Measurements from ENCODE around the gene FTO.

Gene FTO

DNA sequence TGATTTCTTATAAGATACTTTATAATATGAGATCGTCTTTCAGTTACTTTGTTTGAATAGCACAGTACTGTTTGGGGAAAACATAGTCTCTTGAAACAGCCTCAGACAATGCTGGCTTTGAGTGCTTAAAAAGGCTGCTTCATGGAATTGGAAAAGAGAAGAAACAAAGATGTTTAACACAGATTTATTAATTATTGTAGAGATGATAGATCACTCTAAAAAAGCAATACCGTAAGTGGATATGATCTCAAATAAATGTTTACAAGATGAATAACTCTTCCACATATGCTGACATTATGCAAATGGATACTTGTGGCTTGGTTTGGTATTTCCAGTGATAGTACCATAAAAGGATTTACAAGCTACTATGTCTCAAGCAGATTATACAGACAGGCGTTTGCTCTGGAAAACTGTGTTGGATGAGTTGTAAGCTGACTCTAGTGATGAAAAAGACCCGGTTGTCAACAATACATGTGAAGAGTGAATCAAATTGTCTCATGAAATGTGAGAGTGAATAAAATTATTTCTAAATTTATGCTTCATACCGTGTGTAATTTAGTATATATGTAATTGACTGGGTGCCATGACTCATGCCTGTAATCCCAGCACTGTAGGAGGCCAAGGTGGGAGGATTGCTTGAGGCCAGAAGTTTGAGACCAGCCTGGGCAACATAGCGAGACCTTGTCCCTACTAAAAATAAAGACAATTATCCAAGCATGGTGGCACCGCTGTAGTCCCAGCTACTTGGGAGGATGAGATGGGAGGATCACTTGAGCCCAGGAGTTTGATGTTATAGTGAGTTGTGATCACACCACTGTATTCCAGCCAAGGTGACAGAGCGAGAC is 105.4 kb downstream of the FTO start:
- peaks cover 24% of the 10 kb centered on the region for H3K4me1 Mint-ChIP-seq
- no peak overlapping the region for H3K27ac Mint-ChIP-seq
- H3K4me3 Mint-ChIP-seq: no peak overlapping the region
- no peaks in the 10 kb centered on the region for H3K9me3 Mint-ChIP-seq
- no peak for ATAC-seq
- peaks cover 28% of the 10 kb centered on the region for H3K36me3 Mint-ChIP-seq
- H3K27me3 Mint-ChIP-seq: no peaks in the 10 kb centered on the region

DNA sequence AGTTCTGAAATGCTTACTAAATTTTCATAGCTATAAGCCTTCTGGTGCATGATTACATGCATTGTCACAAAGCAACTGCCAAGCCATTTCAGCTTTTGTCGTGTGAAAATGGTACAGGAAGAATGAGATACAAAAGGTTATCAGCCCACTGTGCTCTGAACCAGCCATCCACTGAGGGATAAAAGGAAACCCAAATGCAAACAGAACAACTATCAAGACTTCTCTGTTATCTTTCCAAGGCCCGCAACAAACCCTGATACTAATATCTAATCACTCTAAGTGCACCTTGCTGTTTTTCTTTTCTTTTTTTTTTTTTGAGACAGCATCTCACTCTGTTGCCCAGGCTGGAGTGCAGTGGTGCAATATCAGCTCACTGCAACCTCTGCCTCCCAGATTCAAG is 109.0 kb downstream of the FTO start:
- no peak overlapping the region for H3K27ac Mint-ChIP-seq
- H3K27me3 Mint-ChIP-seq: no peaks in the 10 kb centered on the region
- no peaks in the 10 kb centered on the region for H3K9me3 Mint-ChIP-seq
- H3K4me3 Mint-ChIP-seq: no peak overlapping the region
- ATAC-seq: no peak
- peaks cover 10% of the 10 kb centered on the region for H3K4me1 Mint-ChIP-seq
- peaks cover 52% of the 10 kb centered on the region for H3K36me3 Mint-ChIP-seq

DNA sequence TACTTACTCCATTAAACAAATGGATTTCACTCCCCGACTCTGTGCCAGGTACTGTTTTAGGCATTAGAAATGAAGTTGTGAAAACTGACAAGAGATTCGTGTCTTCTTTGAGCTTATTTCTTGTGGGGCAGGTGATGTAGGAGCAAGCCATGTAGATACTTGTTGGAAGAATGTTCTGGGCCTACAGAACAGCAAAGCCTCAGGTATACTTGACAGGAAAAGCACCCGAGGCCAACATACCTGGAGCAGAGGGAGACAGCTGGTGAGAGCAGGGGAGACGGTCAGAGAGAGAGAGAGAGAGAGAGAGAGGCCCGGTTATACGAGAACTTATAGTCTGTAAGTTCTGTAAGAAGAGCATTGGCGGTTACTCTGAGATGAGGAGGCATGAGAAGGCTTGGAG is 110.8 kb downstream of the FTO start:
- Mint-ChIP-seq H3K36me3 (peaks cover 52% of the 10 kb centered on the region), H3K9me3 (no peaks in the 10 kb centered on the region), H3K27ac (no peak overlapping the region), H3K4me1 (peaks cover 10% of the 10 kb centered on the region), H3K27me3 (no peaks in the 10 kb centered on the region), H3K4me3 (no peak overlapping the region)
- no peak for ATAC-seq

DNA sequence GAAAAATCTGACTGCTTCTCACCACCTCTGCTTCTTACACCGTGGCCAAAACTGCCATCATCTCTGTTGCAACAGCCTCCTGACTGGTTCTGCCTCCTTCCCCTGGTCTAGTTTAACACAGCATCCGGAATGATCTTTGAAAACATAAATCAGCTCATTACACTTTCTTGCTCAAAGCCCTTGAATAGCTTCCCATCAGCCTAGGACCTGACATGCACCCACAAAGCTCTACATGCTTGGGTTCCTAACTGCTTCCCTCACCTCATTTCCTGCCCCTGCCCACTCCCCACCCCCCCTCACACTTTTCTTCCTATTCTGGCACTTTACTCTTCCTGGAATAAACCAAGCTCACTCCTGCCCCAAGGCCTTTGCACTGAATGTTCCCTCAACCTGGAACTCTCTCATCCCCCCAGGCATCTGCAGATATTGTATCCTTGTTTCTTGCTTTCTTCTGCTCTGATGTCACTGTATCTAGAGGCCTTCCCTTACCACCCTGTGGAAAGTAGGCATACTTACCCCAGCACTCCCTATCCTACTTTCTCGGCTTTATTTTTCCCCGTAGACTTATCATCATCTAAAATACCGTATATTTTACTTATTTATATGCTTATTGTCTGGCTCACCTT is 112.4 kb downstream of the FTO start:
- Mint-ChIP-seq H3K9me3 (no peaks in the 10 kb centered on the region), H3K4me1 (peaks cover 17% of the 10 kb centered on the region), H3K27ac (no peak overlapping the region), H3K4me3 (no peak overlapping the region), H3K27me3 (no peaks in the 10 kb centered on the region), H3K36me3 (peaks cover 44% of the 10 kb centered on the region)
- no peak for ATAC-seq

DNA sequence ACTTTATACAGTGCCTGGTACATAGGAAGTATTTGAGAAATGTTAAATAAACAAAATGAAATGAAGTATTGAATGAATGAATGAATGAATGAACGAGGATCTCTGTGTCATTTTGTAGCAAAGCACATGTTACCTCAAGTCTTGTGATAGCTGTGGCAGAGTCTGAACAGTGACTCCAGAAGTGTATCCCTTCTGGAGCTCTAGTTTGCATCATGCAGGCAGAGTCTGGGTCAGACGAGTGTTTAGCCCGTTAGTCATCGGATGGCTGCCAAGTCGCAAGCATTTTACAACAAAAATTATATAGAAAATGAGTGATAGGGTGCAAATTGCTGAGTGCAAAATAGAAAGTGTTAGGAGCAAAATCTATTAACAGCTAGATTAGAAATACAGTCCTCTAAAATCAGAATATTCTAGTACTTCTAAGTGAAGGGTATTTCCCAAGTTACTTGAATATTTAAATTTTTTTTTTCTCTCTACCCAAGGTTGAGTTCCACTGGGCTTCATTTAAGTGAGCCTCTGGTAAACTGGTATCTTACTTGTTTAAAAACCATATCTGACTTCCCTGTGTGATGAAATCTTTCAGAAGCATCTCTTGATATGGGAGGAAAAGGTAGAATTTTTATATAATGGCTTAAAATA is 113.3 kb downstream of the FTO start:
- Mint-ChIP-seq H3K4me3 (no peak overlapping the region), H3K36me3 (peaks cover 35% of the 10 kb centered on the region), H3K9me3 (no peaks in the 10 kb centered on the region), H3K27me3 (no peaks in the 10 kb centered on the region), H3K4me1 (peaks cover 25% of the 10 kb centered on the region), H3K27ac (no peak overlapping the region)
- no peak for ATAC-seq

DNA sequence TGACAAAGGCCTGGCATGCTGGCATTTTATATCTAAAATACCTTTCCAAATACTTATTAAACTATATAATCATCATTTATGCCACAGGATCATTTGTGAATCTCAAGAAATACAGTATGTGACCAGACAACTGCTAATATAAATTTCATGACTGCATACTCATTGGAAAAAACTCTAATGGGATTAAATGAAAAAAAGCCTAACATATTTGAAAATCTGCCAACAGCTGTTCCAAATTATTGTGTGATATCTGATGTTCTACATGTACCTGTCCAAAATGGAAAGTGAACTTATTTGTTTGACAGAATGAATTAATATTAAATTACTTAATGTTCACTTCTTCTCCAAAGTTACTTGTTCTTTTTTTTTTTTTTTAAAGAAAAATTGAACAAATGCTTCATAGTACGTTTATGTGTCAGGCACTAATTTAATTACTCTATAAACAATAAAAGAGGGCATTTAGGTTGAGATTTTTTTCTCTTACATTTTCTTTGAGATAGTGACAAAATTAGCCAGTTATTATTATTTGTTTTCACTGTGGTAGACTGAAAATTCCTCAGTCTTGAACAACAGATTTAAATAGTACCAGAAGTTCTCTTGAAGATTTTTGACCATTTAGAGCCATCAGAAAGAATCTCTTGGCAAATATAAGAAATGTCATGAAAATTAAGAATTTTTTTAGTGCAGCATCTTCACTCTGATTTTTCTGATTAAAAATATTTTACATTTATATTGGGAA is 114.0 kb downstream of the FTO start:
- H3K9me3 Mint-ChIP-seq: no peaks in the 10 kb centered on the region
- no peaks in the 10 kb centered on the region for H3K27me3 Mint-ChIP-seq
- no peak overlapping the region for H3K4me3 Mint-ChIP-seq
- no peak for ATAC-seq
- H3K36me3 Mint-ChIP-seq: peaks cover 35% of the 10 kb centered on the region
- H3K4me1 Mint-ChIP-seq: peaks cover 25% of the 10 kb centered on the region
- H3K27ac Mint-ChIP-seq: no peak overlapping the region

DNA sequence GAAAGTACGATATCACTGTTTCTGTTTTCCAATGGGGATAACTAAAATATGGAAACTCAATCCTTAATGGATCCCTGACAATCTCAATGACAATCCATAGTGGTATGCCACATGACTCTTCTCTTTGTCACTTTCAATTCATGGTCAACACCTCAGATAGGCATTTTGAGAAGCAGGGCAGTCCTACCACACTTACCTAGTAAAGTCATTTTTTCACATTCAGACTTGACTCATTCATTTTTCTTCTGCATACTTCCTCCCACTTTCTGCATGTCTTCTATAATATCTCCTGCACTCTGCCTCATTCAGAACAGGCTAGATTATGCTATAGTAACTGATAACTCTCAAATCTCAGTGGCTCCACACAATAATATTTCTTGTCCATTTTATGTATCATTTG is 117.5 kb downstream of the FTO start:
- Mint-ChIP-seq H3K27me3 (no peaks in the 10 kb centered on the region), H3K4me1 (peaks cover 17% of the 10 kb centered on the region), H3K9me3 (no peaks in the 10 kb centered on the region), H3K36me3 (peaks cover 19% of the 10 kb centered on the region), H3K27ac (no peak overlapping the region), H3K4me3 (no peak overlapping the region)
- ATAC-seq: no peak

DNA sequence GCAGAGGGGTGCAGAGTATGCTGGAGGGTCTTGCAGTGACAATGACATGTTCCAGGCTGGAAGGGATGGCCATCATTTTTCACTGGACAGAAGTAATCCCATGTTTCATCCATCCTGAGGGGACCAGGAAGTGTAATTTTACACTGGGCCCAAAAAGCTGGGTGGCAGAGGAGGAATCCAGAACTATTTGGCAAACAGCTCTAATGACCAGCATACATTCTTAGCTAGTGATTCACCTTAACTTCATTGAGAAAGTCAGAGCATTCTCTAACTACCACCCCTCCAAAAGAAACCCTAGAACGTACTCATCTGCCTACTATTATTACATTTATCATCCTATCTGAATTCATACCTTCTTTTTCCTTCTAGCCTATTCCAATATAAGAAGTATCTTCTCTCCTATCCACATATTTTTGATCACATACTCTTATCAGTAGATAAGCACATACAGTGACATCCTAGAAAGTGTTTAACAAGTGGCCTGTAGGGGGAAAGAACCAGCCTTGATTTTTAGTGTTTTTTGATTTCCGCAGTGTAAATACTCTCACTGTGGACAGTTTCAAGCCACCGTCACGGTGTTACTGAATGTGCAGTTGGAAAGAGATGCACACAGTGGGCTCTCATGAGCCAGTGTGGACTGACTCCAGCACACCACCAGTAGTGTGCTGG is 118.1 kb downstream of the FTO start:
- no peak for ATAC-seq
- peaks cover 15% of the 10 kb centered on the region for H3K4me1 Mint-ChIP-seq
- H3K36me3 Mint-ChIP-seq: peaks cover 17% of the 10 kb centered on the region
- no peaks in the 10 kb centered on the region for H3K27me3 Mint-ChIP-seq
- H3K4me3 Mint-ChIP-seq: no peak overlapping the region
- no peak overlapping the region for H3K27ac Mint-ChIP-seq
- no peaks in the 10 kb centered on the region for H3K9me3 Mint-ChIP-seq

DNA sequence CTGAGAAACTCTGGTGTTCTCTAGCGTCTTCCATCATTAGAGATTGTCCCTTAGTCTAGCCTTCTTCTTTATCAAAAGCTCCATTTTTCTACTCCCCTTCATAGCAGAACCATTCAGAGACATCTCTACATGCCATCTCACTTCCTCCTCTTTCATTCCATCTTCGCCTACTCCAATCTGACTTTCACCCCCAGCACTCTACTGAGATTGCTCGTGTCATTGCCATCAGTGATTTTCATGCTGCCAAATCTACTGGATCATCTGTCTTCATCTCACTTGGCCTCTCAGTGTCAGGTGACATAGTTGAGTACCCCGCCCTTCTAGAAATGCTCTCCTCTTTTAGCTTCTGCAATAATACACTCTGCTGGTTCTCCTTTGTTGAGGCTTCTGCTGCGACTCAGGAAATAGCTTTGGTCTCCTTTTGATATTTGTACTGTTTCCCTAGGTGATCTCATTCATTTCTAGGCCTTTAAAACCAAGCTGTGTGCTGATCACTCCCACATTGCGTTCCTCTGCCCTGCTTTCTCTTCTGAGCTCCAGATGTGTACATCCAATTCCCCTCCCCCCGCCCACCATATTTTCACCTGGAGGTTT is 119.1 kb downstream of the FTO start:
- Mint-ChIP-seq H3K4me3 (no peak overlapping the region), H3K36me3 (peaks cover 23% of the 10 kb centered on the region), H3K9me3 (no peaks in the 10 kb centered on the region), H3K4me1 (peaks cover 15% of the 10 kb centered on the region), H3K27me3 (no peaks in the 10 kb centered on the region), H3K27ac (no peak overlapping the region)
- no peak for ATAC-seq

DNA sequence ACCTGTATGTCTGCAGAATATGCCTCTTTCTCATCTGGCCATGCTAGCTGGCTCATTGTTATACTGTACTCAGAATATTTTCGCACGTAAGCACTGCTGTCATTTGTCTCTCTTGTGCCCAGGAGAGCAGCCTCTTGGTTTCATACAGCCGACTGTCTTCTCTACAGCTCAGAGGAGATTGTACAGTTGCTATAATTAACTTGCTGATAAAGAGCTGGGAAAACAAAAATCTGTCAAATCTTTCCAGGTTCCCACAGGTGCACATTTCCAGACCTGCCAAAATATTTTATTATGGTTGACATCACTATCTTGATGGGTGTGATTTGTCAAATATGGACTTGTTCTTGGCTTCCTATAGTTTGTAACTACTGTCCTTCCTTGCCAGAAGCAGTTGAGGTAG is 122.7 kb downstream of the FTO start:
- no peak overlapping the region for H3K27ac Mint-ChIP-seq
- peaks cover 41% of the 10 kb centered on the region for H3K36me3 Mint-ChIP-seq
- peaks cover 6% of the 10 kb centered on the region for H3K4me1 Mint-ChIP-seq
- ATAC-seq: no peak
- H3K4me3 Mint-ChIP-seq: no peak overlapping the region
- no peaks in the 10 kb centered on the region for H3K27me3 Mint-ChIP-seq
- no peaks in the 10 kb centered on the region for H3K9me3 Mint-ChIP-seq

DNA sequence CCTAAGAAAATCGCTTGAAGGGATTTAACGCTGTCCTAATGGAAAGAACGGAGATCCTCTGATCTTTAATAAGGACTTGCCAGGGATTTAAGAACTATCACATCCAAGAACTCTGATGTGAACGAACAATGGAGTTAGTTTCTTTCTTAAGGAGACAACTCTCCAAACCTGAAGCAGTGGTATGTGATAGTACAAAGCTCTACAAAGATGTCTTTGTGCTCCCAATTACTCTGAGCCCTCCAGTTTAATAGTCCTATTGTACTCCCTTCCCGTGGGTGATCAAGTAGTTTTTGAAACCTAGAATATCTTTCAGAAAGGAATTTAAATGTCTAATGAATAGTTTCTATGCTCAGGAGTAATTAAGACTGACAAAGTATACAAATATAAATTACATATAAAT is 123.8 kb downstream of the FTO start:
- no peak overlapping the region for H3K27ac Mint-ChIP-seq
- ATAC-seq: no peak
- no peak overlapping the region for H3K4me3 Mint-ChIP-seq

DNA sequence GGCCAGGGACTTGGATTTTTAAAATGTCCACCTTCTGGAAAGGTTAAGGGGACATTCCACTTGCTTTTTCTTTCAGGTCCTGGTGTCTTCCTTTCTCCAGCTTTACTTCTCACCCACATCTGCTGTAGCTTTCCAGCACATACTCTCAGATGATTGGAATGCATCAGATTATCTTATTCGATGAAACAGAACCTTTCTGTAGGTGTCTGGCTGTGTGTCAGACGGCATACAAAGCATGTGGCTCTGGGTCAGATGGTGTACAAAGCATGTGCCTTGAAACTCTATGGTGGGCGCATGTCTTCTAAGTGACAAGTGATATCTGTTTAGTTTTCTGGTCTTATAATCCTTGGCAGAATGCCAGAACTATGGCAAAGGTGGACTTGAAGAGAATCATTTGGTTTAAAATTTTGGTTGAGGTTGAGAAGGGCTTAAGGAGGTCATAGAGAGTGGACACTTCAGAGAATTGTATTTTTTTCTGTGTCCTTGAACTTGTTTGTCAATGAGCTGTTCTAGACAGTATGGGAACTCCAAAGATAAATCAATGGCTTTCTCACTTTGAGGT is 125.3 kb downstream of the FTO start:
- ATAC-seq: no peak
- Mint-ChIP-seq H3K9me3 (peaks cover 3% of the 10 kb centered on the region), H3K27me3 (no peaks in the 10 kb centered on the region), H3K4me3 (no peak overlapping the region), H3K4me1 (peaks cover 5% of the 10 kb centered on the region), H3K36me3 (peaks cover 56% of the 10 kb centered on the region), H3K27ac (no peak overlapping the region)

More for the DNA sequence above, 123.8 kb downstream of the FTO start:
- Mint-ChIP-seq H3K27me3 (no peaks in the 10 kb centered on the region), H3K36me3 (peaks cover 50% of the 10 kb centered on the region), H3K4me1 (peaks cover 1% of the 10 kb centered on the region), H3K9me3 (peaks cover 2% of the 10 kb centered on the region)

DNA sequence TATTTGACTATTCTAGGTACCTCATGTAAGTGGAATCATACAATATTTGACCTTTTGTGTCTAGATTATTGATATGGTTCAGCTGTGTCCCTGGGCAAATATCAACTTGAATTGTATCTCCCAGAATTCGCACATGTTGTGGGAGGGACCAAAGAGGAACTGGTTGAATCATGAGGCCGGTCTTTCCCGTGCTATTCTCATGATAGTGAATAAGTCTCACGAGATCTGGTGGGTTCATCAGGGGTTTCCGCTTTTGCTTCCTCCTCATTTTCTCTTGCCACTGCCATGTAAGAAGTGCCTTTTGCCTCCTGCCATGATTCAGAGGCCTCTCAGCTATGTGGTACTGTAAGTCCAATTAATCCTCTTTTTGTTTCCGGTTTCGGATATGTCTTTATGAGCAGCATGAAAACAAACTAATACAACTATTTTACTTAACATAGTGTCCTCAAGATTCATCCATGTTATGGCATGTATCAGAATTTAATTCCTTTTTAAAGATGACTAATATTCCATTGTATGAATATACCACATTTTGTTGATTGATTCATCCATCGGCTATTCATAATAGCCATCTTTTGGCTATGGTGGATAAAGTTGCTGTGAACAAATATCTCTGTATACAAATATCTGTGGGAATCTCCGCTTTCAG is 129.1 kb downstream of the FTO start:
- no peak overlapping the region for H3K27ac Mint-ChIP-seq
- H3K36me3 Mint-ChIP-seq: peaks cover 69% of the 10 kb centered on the region
- no peak for ATAC-seq
- H3K4me3 Mint-ChIP-seq: no peak overlapping the region
- H3K27me3 Mint-ChIP-seq: no peaks in the 10 kb centered on the region
- H3K9me3 Mint-ChIP-seq: peaks cover 9% of the 10 kb centered on the region
- H3K4me1 Mint-ChIP-seq: peaks cover 5% of the 10 kb centered on the region

DNA sequence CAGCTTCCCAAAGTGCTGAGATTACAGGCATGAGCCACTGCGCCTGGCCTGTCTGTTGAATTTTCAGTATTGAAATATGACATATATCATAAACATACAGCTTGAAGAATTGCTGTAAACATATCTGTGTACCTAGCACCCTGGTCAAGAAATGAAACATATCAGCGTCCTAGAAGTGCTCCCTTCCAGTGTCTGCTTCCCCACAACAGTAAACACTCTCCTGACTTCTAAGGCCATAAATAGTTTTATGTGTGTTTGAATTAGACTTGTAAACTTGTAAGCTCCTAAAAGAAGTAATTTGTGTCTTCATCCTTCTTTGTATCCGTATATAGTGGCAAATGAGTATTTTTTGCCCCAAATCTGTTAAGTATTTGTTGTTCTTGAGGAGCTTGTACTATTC is 132.2 kb downstream of the FTO start:
- no peak for ATAC-seq
- Mint-ChIP-seq H3K27me3 (no peaks in the 10 kb centered on the region), H3K9me3 (peaks cover 9% of the 10 kb centered on the region), H3K27ac (no peak overlapping the region), H3K4me1 (peaks cover 10% of the 10 kb centered on the region), H3K4me3 (no peak overlapping the region), H3K36me3 (peaks cover 62% of the 10 kb centered on the region)

Measured in stimulated activated memory B cell treated with anti-CD40 and anti-IgM and Interleukin-4, amounts not matched to agents 10 μg/mL and 1 μg/mL and 100 μg/mL, for 72 hours (primary cell).